Measurements from ENCODE around the gene PDP2. TPM values are rescaled to one million over a fixed set of nuclear protein-coding genes. Genes with fewer than 3 reads are reported as not detected.

The PDP2 gene
- total RNA-seq (2021): 22.0 and 23.1 TPM in 2 replicates
- long read RNA-seq, full-length matches to known transcripts: 27 of 53 reads
- long read RNA-seq, partial matches to known transcripts: 13 of 53 reads
- long read RNA-seq, other reads (novel, unspliced or antisense): 13 of 53 reads

GRCh38 chr16:66880288-66881013 is at the start of gene PDP2:
Gene PDP2 (plus strand): TSS chr16:66880515. CDS start chr16:66884285, 3,770 bp downstream.
- no peak within 1 kb of the TSS for H3K27ac ChIP-seq (ENCODE audit: insufficient read length, low read depth, low read length)

More at GRCh38 chr16:66880288-66881013, at the start of gene PDP2:
- H3K14ac ChIP-seq (ENCODE audit: insufficient read depth, low read length): peak within 1 kb of the TSS; percentile 89; the same call in 1 of the 2 replicates
- TF ChIP-seq, protein P1, sequence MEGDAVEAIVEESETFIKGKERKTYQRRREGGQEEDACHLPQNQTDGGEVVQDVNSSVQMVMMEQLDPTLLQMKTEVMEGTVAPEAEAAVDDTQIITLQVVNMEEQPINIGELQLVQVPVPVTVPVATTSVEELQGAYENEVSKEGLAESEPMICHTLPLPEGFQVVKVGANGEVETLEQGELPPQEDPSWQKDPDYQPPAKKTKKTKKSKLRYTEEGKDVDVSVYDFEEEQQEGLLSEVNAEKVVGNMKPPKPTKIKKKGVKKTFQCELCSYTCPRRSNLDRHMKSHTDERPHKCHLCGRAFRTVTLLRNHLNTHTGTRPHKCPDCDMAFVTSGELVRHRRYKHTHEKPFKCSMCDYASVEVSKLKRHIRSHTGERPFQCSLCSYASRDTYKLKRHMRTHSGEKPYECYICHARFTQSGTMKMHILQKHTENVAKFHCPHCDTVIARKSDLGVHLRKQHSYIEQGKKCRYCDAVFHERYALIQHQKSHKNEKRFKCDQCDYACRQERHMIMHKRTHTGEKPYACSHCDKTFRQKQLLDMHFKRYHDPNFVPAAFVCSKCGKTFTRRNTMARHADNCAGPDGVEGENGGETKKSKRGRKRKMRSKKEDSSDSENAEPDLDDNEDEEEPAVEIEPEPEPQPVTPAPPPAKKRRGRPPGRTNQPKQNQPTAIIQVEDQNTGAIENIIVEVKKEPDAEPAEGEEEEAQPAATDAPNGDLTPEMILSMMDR (conservative IDR thresholded peaks at IDR 0.05): no peak
- no peaks in the 10 kb centered on the region; a peak in 1 of 5 replicates for H3K9me3 Mint-ChIP-seq
- peak within 1 kb of the TSS; percentile 70 for H3K4me2 ChIP-seq (ENCODE audit: insufficient read depth, insufficient read length, low read length)
- H3K56ac ChIP-seq (ENCODE audit: insufficient read length, low read depth, low read length): no peak within 1 kb of the TSS
- H3K23ac ChIP-seq (ENCODE audit: insufficient read length, low read depth, low read length): no peak within 1 kb of the TSS
- peaks cover 12% of the 10 kb centered on the region for H3K27me3 Mint-ChIP-seq (ENCODE audit: low read depth)
- H4K20me1 ChIP-seq (ENCODE audit: control insufficient read depth, insufficient read depth, insufficient read length): no peaks in the 10 kb centered on the region
- H3K4ac ChIP-seq (ENCODE audit: low read depth, low read length): no peak within 1 kb of the TSS
- peaks cover 6% of the 10 kb centered on the region for H3K23me2 ChIP-seq (ENCODE audit: insufficient read length, low read depth, low read length, poor library complexity, severe bottlenecking)
- no peak within 1 kb of the TSS for H2BK12ac ChIP-seq (ENCODE audit: insufficient read length, low read depth, low read length)
- H3K18ac ChIP-seq (ENCODE audit: insufficient read length, low read depth, low read length): peak within 1 kb of the TSS; percentile 69
- DNase-seq: peak; percentile 99
- no peaks in the 10 kb centered on the region for H3K9me3 ChIP-seq (ENCODE audit: control insufficient read depth, low read depth, low read length)
- H3K27ac Mint-ChIP-seq: peak within 1 kb of the TSS; percentile 58 to 97 (median 95); a peak in 6 of 7 replicates
- H2BK15ac ChIP-seq (ENCODE audit: low read depth, low read length): no peak within 1 kb of the TSS
- peak within 1 kb of the TSS; percentile 94 to 96 for H3K4me3 Mint-ChIP-seq
- H3K79me1 ChIP-seq (ENCODE audit: insufficient read depth, low read depth, low read length, poor library complexity, severe bottlenecking): peaks cover 2% of the 10 kb centered on the region
- no peak within 1 kb of the TSS for H2AFZ ChIP-seq (ENCODE audit: low read length)
- H4K8ac ChIP-seq (replicated peaks; ENCODE audit: insufficient read length, low read depth, low read length): no peak within 1 kb of the TSS
- peaks cover 10 to 13% of the 10 kb centered on the region in 2 experiments for H3K4me1 Mint-ChIP-seq
- peak within 1 kb of the TSS; percentile 59 for H3K9ac ChIP-seq (ENCODE audit: extremely low read depth, insufficient read length, low read length)
- H3T11ph ChIP-seq (ENCODE audit: low read length): no peak within 1 kb of the TSS
- H4K91ac ChIP-seq (ENCODE audit: insufficient read length, low read depth, low read length): no peak within 1 kb of the TSS
- no peaks in the 10 kb centered on the region; the same call in 1 of the 2 replicates for H3K4me1 ChIP-seq (ENCODE audit: insufficient read depth, low read length)
- H3K79me2 ChIP-seq (ENCODE audit: insufficient read depth, low read length): peaks cover 5% of the 10 kb centered on the region; the same call in 1 of the 2 replicates
- H2AK5ac ChIP-seq (ENCODE audit: insufficient read length, low read length): no peak within 1 kb of the TSS
- no peaks in the 10 kb centered on the region; the same call in 1 of the 2 replicates for H3K27me3 ChIP-seq (ENCODE audit: insufficient read depth, low read length)
- H3K36me3 Mint-ChIP-seq (ENCODE audit: insufficient read depth in 1 of 3, low read depth in 3 of 3): peaks cover 9 to 14% (median 14%) of the 10 kb centered on the region in 3 experiments; a peak in 6 of 7 replicates
- no CpG with 5 or more reads among the region's 58 CpGs for WGBS (ENCODE audit: extremely low coverage, insufficient read length, low lambda C conversion rate)
- no peak within 1 kb of the TSS for H2BK5ac ChIP-seq (ENCODE audit: insufficient read length, low read length)
- no peak within 1 kb of the TSS for H2BK120ac ChIP-seq (ENCODE audit: low read depth, low read length, poor library complexity, severe bottlenecking)
- H2BK20ac ChIP-seq (ENCODE audit: low read depth, low read length, poor library complexity, severe bottlenecking): no peak within 1 kb of the TSS
- H4K5ac ChIP-seq (ENCODE audit: insufficient read length, low read depth, low read length): no peak within 1 kb of the TSS
